PC-3 (cell line): Measurements from ENCODE around the gene ERBB4.

ENCODE experiments used
- EZH2 ChIP-seq: fragments of 300-600 bp; sonication (generic); IDR thresholded peaks from one replicate; pipeline ENCODE4 v1.6.1; 2017; ENCODE audit warnings: antibody characterized with exemption, mild to moderate bottlenecking, low read length; ENCODE audit not compliant: unreplicated experiment
- EZH2phosphoT487 ChIP-seq: fragments of 300-600 bp; sonication (generic); IDR thresholded peaks from 2 replicates; pipeline ENCODE4 v1.6.1; 2018; ENCODE audit warnings: mild to moderate bottlenecking, antibody characterized with exemption, low read length, borderline replicate concordance

- TF ChIP-seq EZH2 (no peak), EZH2phosphoT487 (no peak)
Observed at GRCh38 chr2:212269005-212269404, 269.6 kb downstream of the ERBB4 start.
